ENCODE data around the gene ZFP36. TPM values are rescaled to one million over a fixed set of nuclear protein-coding genes. Genes with fewer than 3 reads are reported as not detected.

The ZFP36 gene
- total RNA-seq, 1 donor from 2014 or later, result 32.0 TPM

- H3K27ac Mint-ChIP-seq, result peak overlapping the region; percentile 95
- intact Hi-C loops (cut with micrococcal nuclease), result no loop called here
Measured at GRCh38 chr19:39403331-39404312, 3.0 kb upstream of the ZFP36 start.

GRCh38 chr19:39405261-39405957 is 1.2 kb upstream of the ZFP36 start:
- H3K36me3 Mint-ChIP-seq (ENCODE audit: low read depth), result peaks cover 13% of the 10 kb centered on the region
- peak overlapping the region; percentile 55 for H3K27ac Mint-ChIP-seq
- no peak for DNase-seq (ENCODE audit: low spot score)
- no peaks in the 10 kb centered on the region for H3K9me3 Mint-ChIP-seq
- H3K4me3 Mint-ChIP-seq, result peak overlapping the region; percentile 53
- intact Hi-C loops (cut with micrococcal nuclease), result no loop called here
- peaks cover 60% of the 10 kb centered on the region for H3K4me1 Mint-ChIP-seq (ENCODE audit: low read depth)
- H3K27me3 Mint-ChIP-seq (ENCODE audit: insufficient read depth), result no peaks in the 10 kb centered on the region

More at GRCh38 chr19:39403331-39404312, 3.0 kb upstream of the ZFP36 start:
- peaks cover 69% of the 10 kb centered on the region for H3K4me1 Mint-ChIP-seq (ENCODE audit: low read depth)
- no peaks in the 10 kb centered on the region for H3K9me3 Mint-ChIP-seq
- DNase-seq (ENCODE audit: low spot score), result peak; percentile 90
- H3K27me3 Mint-ChIP-seq (ENCODE audit: insufficient read depth), result no peaks in the 10 kb centered on the region
- peak overlapping the region; percentile 82 for H3K4me3 Mint-ChIP-seq
- H3K36me3 Mint-ChIP-seq (ENCODE audit: low read depth), result peaks cover 11% of the 10 kb centered on the region

GRCh38 chr19:39405958-39406655 is 540 bp upstream of the ZFP36 start:
- H3K36me3 Mint-ChIP-seq (ENCODE audit: low read depth), result peaks cover 13% of the 10 kb centered on the region
- intact Hi-C loops (cut with micrococcal nuclease), result no loop called here
- H3K27me3 Mint-ChIP-seq (ENCODE audit: insufficient read depth), result no peaks in the 10 kb centered on the region
- peak overlapping the region; percentile 89 for H3K4me3 Mint-ChIP-seq
- H3K4me1 Mint-ChIP-seq (ENCODE audit: low read depth), result peaks cover 60% of the 10 kb centered on the region
- peak overlapping the region; percentile 94 for H3K27ac Mint-ChIP-seq
- peak; percentile 66 for DNase-seq (ENCODE audit: low spot score)
- no peaks in the 10 kb centered on the region for H3K9me3 Mint-ChIP-seq

GRCh38 chr19:39407410-39407659 is 688 bp downstream of the ZFP36 start:
- intact Hi-C loops (cut with micrococcal nuclease), result no loop called here
- Mint-ChIP-seq H3K27me3 (ENCODE audit: insufficient read depth) (no peaks in the 10 kb centered on the region), H3K27ac (peak overlapping the region; percentile 91), H3K9me3 (no peaks in the 10 kb centered on the region), H3K36me3 (ENCODE audit: low read depth) (peaks cover 13% of the 10 kb centered on the region), H3K4me1 (ENCODE audit: low read depth) (peaks cover 58% of the 10 kb centered on the region), H3K4me3 (peak overlapping the region; percentile 96)
- no peak for DNase-seq (ENCODE audit: low spot score)

GRCh38 chr19:39407660-39408391 is 1.2 kb downstream of the ZFP36 start:
- Mint-ChIP-seq H3K27me3 (ENCODE audit: insufficient read depth) (no peaks in the 10 kb centered on the region), H3K4me1 (ENCODE audit: low read depth) (peaks cover 53% of the 10 kb centered on the region), H3K27ac (peak overlapping the region; percentile 93), H3K36me3 (ENCODE audit: low read depth) (peaks cover 13% of the 10 kb centered on the region), H3K9me3 (no peaks in the 10 kb centered on the region), H3K4me3 (peak overlapping the region; percentile 96)
- intact Hi-C loops (cut with micrococcal nuclease), result no loop called here
- peak; percentile 71 for DNase-seq (ENCODE audit: low spot score)

GRCh38 chr19:39408392-39409207 is 2.0 kb downstream of the ZFP36 start:
- peaks cover 13% of the 10 kb centered on the region for H3K36me3 Mint-ChIP-seq (ENCODE audit: low read depth)
- H3K4me3 Mint-ChIP-seq, result peak overlapping the region; percentile 96
- no peaks in the 10 kb centered on the region for H3K27me3 Mint-ChIP-seq (ENCODE audit: insufficient read depth)
- peak overlapping the region; percentile 93 for H3K27ac Mint-ChIP-seq
- peaks cover 52% of the 10 kb centered on the region for H3K4me1 Mint-ChIP-seq (ENCODE audit: low read depth)
- DNase-seq (ENCODE audit: low spot score), result no peak
- H3K9me3 Mint-ChIP-seq, result no peaks in the 10 kb centered on the region
- intact Hi-C loops (cut with micrococcal nuclease), result no loop called here

GRCh38 chr19:39409208-39410016 is 2.8 kb downstream of the ZFP36 start:
- peak overlapping the region; percentile 92 for H3K27ac Mint-ChIP-seq
- peaks cover 54% of the 10 kb centered on the region for H3K4me1 Mint-ChIP-seq (ENCODE audit: low read depth)
- peak overlapping the region; percentile 96 for H3K4me3 Mint-ChIP-seq
- no peaks in the 10 kb centered on the region for H3K9me3 Mint-ChIP-seq
- DNase-seq (ENCODE audit: low spot score), result peak; percentile 72
- intact Hi-C loops (cut with micrococcal nuclease), result loop anchor here (5.0 kb wide), 1 partner anchor 1853 kb away; the partner anchor contains the start of gene HNRNPUL1
- H3K27me3 Mint-ChIP-seq (ENCODE audit: insufficient read depth), result no peaks in the 10 kb centered on the region
- peaks cover 16% of the 10 kb centered on the region for H3K36me3 Mint-ChIP-seq (ENCODE audit: low read depth)

GRCh38 chr19:39410017-39410830 is 3.6 kb downstream of the ZFP36 start:
- DNase-seq (ENCODE audit: low spot score), result peak; percentile 64
- Mint-ChIP-seq H3K27ac (peak overlapping the region; percentile 86), H3K4me1 (ENCODE audit: low read depth) (peaks cover 57% of the 10 kb centered on the region), H3K9me3 (no peaks in the 10 kb centered on the region), H3K36me3 (ENCODE audit: low read depth) (peaks cover 18% of the 10 kb centered on the region), H3K4me3 (peak overlapping the region; percentile 96), H3K27me3 (ENCODE audit: insufficient read depth) (no peaks in the 10 kb centered on the region)
- intact Hi-C loops (cut with micrococcal nuclease), result loop anchor here (5.0 kb wide), 1 partner anchor 1852 kb away; the partner anchor contains the start of gene HNRNPUL1

GRCh38 chr19:39410831-39411080 is 4.1 kb downstream of the ZFP36 start:
- DNase-seq (ENCODE audit: low spot score), result no peak
- peaks cover 18% of the 10 kb centered on the region for H3K36me3 Mint-ChIP-seq (ENCODE audit: low read depth)
- H3K27ac Mint-ChIP-seq, result peak overlapping the region; percentile 86
- intact Hi-C loops (cut with micrococcal nuclease), result loop anchor here (1.0 to 5.0 kb wide), 3 partner anchors 13 to 1852 kb away; partner anchors contain the start of gene HNRNPUL1
- peak overlapping the region; percentile 96 for H3K4me3 Mint-ChIP-seq
- H3K27me3 Mint-ChIP-seq (ENCODE audit: insufficient read depth), result no peaks in the 10 kb centered on the region
- H3K4me1 Mint-ChIP-seq (ENCODE audit: low read depth), result peaks cover 52% of the 10 kb centered on the region
- no peaks in the 10 kb centered on the region for H3K9me3 Mint-ChIP-seq

- Mint-ChIP-seq H3K36me3 (ENCODE audit: low read depth) (peaks cover 18% of the 10 kb centered on the region), H3K27me3 (ENCODE audit: insufficient read depth) (no peaks in the 10 kb centered on the region), H3K9me3 (no peaks in the 10 kb centered on the region), H3K4me1 (ENCODE audit: low read depth) (peaks cover 48% of the 10 kb centered on the region), H3K27ac (peak overlapping the region; percentile 86), H3K4me3 (peak overlapping the region; percentile 96)
- intact Hi-C loops (cut with micrococcal nuclease), result loop anchor here (1.0 to 5.0 kb wide), 3 partner anchors 14 to 1851 kb away; partner anchors contain the start of gene HNRNPUL1
- no peak for DNase-seq (ENCODE audit: low spot score)
Measured at GRCh38 chr19:39411081-39411831, 4.6 kb downstream of the ZFP36 start.

Data from activated T-helper 1 cell treated with anti-CD3 and anti-CD28 coated beads, Interleukin-12 subunit alpha, Interleukin-12 subunit beta, Interleukin-2, Interleukin-4 antibody, amounts not matched to agents 30 ng/mL and 10 ng/mL and 1 ng/mL, durations not matched to agents 14 hours and 24 hours and 36 hours (primary cell).